ENCODE measurements around the gene PPARG. TPM values are rescaled to one million over a fixed set of nuclear protein-coding genes. Genes with fewer than 3 reads are reported as not detected.

PPARG gene
- total RNA-seq, 1 experiment from 2014 or later: 61.5 TPM

GRCh38 chr3:12425850-12426579, 137.1 kb downstream of the PPARG start:
- no peaks in the 10 kb centered on the region for H3K9me3 ChIP-seq (ENCODE audit: insufficient read depth, low read depth)
- H3F3A ChIP-seq (ENCODE audit: insufficient read depth, low read depth): peaks cover 35% of the 10 kb centered on the region; the same call in 1 of the 2 replicates
- DNase-seq: no peak
- H3K27me3 ChIP-seq (ENCODE audit: insufficient read depth, low read depth): no peaks in the 10 kb centered on the region
- no peak overlapping the region for H3K27ac ChIP-seq
- peaks cover 4% of the 10 kb centered on the region; the same call in 1 of the 2 replicates for H3K79me2 ChIP-seq (ENCODE audit: low read depth)
- TF ChIP-seq EZH2 (IDR thresholded peaks at IDR 0.05; ENCODE audit: low read depth) (no peak), CTCF (conservative IDR thresholded peaks at IDR 0.05) (no peak)
- BruUV-seq (replicated peaks): no TSS peak
- no peaks in the 10 kb centered on the region for H4K20me1 ChIP-seq (ENCODE audit: insufficient read depth)
- peaks cover 26% of the 10 kb centered on the region for H3K4me1 ChIP-seq (replicated peaks; ENCODE audit: insufficient read depth)
- peaks cover 61% of the 10 kb centered on the region for H3K36me3 ChIP-seq (ENCODE audit: low read depth)
- intact Hi-C loops (cut with micrococcal nuclease; ENCODE audit: unreplicated experiment): no loop called here
- no peak overlapping the region for H3K4me3 ChIP-seq
- ChIA-PET POLR2A (ENCODE audit: unreplicated experiment) (no interaction called here), CTCF (interaction anchor here (1.1 kb wide), 1 partner anchor 54 kb away, joined by 3 read pairs; no protein-coding TSS in a partner anchor)
- no peak overlapping the region for H2AFZ ChIP-seq
- no peak overlapping the region for H3K4me2 ChIP-seq
- H3K9me2 ChIP-seq (ENCODE audit: insufficient read depth): no peaks in the 10 kb centered on the region

GRCh38 chr3:12427551-12427950, 138.7 kb downstream of the PPARG start:
- Histone ChIP-seq H2AFZ (no peak overlapping the region), H3K4me3 (no peak overlapping the region), H3K4me2 (no peak overlapping the region), H3F3A (ENCODE audit: insufficient read depth, low read depth) (peaks cover 50% of the 10 kb centered on the region; the same call in 1 of the 2 replicates), H3K79me2 (ENCODE audit: low read depth) (peaks cover 4% of the 10 kb centered on the region; the same call in 1 of the 2 replicates), H3K9me2 (ENCODE audit: insufficient read depth) (no peaks in the 10 kb centered on the region), H3K9me3 (ENCODE audit: insufficient read depth, low read depth) (no peaks in the 10 kb centered on the region), H3K36me3 (ENCODE audit: low read depth) (peaks cover 55% of the 10 kb centered on the region), H3K27me3 (ENCODE audit: insufficient read depth, low read depth) (no peaks in the 10 kb centered on the region), H4K20me1 (ENCODE audit: insufficient read depth) (no peaks in the 10 kb centered on the region), H3K4me1 (replicated peaks; ENCODE audit: insufficient read depth) (peaks cover 19% of the 10 kb centered on the region), H3K27ac (0 out of 2 replicates have a peak overlapping the region, but pooled peaks have one; percentile 9)
- no peak for DNase-seq
- intact Hi-C loops (cut with micrococcal nuclease; ENCODE audit: unreplicated experiment): no loop called here
- CTCF ChIA-PET: interaction anchor here (1.1 kb wide), 1 partner anchor 52 kb away, joined by 3 read pairs; no protein-coding TSS in a partner anchor
- POLR2A ChIA-PET (ENCODE audit: unreplicated experiment): no interaction called here
- TF ChIP-seq CTCF (conservative IDR thresholded peaks at IDR 0.05): no peak
- no peak for TF ChIP-seq EZH2 (IDR thresholded peaks at IDR 0.05; ENCODE audit: low read depth)
- no TSS peak for BruUV-seq (replicated peaks)

GRCh38 chr3:12428126-12428525, 139.3 kb downstream of the PPARG start:
- Histone ChIP-seq H3K9me2 (ENCODE audit: insufficient read depth) (no peaks in the 10 kb centered on the region), H3K79me2 (ENCODE audit: low read depth) (peaks cover 4% of the 10 kb centered on the region; the same call in 1 of the 2 replicates), H3K4me1 (replicated peaks; ENCODE audit: insufficient read depth) (peaks cover 14% of the 10 kb centered on the region), H3K4me3 (no peak overlapping the region), H2AFZ (no peak overlapping the region), H3K4me2 (no peak overlapping the region), H3K36me3 (ENCODE audit: low read depth) (peaks cover 57% of the 10 kb centered on the region), H3K27ac (peak overlapping the region; percentile 14; the same call in 1 of the 2 replicates), H3K27me3 (ENCODE audit: insufficient read depth, low read depth) (no peaks in the 10 kb centered on the region), H4K20me1 (ENCODE audit: insufficient read depth) (no peaks in the 10 kb centered on the region), H3K9me3 (ENCODE audit: insufficient read depth, low read depth) (no peaks in the 10 kb centered on the region), H3F3A (ENCODE audit: insufficient read depth, low read depth) (peaks cover 55% of the 10 kb centered on the region; the same call in 1 of the 2 replicates)
- DNase-seq: no peak
- no TSS peak for BruUV-seq (replicated peaks)
- TF ChIP-seq EZH2 (IDR thresholded peaks at IDR 0.05; ENCODE audit: low read depth) (no peak), CTCF (conservative IDR thresholded peaks at IDR 0.05) (no peak)
- POLR2A ChIA-PET (ENCODE audit: unreplicated experiment): no interaction called here
- intact Hi-C loops (cut with micrococcal nuclease; ENCODE audit: unreplicated experiment): no loop called here
- CTCF ChIA-PET: no interaction called here
